GM18907 (cell line): ENCODE results near the gene CDHR2.
"Not testable (repeated sequence)": the region's sequence is repeated elsewhere in the genome, so short reads cannot be mapped to it uniquely, and the experiment has no call there.

Source experiments
- ATAC-seq: cut with Tn5 transposase; IDR thresholded peaks from one replicate; pipeline ENCODE4 v1.9.1; 2021; ENCODE audit warnings: mild to moderate bottlenecking, moderate library complexity; ENCODE audit not compliant: unreplicated experiment

The CDHR2 gene

GRCh38 chr5:176568657-176569056 lies 19.5 kb downstream of the CDHR2 start:
- ATAC-seq = no peak

DNA sequence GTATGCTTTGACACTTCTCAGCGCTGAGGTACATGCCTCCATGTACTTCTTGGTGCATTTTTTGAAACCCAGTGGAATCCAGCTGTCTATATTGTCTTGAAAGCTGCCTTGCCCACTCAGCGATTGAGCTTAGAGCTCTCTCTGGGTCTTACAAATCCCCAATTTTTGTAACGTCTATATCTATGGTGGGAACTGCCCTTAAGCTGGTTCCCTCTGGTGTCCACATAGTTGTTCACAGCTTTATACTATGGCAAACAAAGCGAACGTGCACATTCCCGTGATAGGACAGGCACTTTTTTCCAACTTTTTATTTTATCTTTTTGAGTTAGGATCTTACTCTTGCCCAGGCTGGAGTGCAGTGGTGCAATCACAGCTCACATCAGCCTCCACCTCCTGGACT lies 20.9 kb downstream of the CDHR2 start:
- ATAC-seq = no peak

DNA sequence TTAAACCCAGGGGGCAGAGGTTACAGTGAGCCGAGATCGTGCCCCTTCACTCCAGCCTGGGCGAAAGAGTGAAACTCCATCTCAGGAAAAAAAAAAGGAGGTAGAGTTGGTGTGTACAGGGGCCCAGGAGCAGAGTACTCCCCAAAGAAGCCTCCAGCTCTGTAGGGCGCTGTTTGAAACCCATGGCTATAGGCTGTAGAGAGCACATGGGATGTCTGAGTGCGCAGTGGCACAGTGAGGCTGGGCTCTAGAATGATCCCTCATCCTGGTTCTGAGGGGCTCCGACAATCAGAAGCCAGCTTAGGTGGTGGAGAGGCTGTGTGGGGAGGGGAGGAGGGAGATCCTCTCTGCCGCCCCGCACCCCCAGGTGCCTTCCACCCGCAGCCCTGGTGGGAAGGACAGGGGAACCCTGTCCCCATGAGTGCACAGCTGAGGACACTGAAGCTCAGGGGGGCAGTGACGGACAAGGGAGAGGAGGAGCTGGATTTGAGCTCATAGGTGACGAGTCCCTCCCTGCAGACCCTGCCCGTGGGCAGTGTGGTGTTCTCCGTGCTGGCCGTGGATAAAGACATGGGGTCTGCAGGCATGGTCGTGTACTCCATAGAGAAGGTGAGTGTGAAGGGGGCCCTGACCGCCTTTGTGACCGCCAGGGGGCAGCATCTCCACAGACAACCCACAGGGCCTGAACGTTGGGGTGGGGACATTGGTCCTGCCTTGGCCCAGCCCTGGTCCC lies 24.6 kb downstream of the CDHR2 start:
- ATAC-seq = peak; percentile 56

DNA sequence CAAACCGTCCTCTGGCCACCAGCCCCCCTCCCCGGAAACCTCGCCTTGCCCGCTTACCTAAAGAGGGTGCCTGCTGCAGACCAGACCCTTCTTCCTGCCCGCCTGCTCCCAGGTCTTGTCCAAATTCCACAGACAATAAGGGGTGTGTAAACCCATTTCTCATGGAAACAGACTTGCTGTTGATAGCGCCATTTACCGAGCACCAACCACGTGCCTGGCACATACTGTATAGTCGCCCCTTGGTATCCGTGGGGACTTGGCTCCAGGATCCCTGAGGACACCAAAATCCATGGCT lies 25.1 kb downstream of the CDHR2 start:
- ATAC-seq = no peak

DNA sequence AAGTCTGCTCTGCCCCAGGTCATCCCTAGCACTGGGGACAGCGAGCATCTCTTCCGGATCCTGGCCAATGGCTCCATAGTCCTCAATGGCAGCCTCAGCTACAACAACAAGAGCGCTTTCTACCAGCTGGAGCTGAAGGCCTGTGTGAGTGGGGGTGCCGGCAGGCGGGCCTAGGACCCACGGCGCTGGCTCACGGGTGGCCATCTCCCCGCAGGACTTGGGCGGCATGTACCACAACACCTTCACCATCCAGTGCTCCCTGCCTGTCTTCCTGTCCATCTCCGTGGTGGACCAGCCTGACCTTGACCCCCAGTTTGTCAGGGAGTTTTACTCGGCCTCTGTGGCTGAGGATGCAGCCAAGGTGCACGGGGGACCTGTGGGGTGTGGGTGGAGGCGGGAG lies 25.9 kb downstream of the CDHR2 start:
- ATAC-seq = no peak

GRCh38 chr5:176575488-176576422 lies 26.6 kb downstream of the CDHR2 start:
- ATAC-seq = no peak

GRCh38 chr5:176577312-176578176 lies 28.4 kb downstream of the CDHR2 start:
- ATAC-seq = no peak

GRCh38 chr5:176578391-176578808 lies 29.3 kb downstream of the CDHR2 start:
- ATAC-seq = no peak

DNA sequence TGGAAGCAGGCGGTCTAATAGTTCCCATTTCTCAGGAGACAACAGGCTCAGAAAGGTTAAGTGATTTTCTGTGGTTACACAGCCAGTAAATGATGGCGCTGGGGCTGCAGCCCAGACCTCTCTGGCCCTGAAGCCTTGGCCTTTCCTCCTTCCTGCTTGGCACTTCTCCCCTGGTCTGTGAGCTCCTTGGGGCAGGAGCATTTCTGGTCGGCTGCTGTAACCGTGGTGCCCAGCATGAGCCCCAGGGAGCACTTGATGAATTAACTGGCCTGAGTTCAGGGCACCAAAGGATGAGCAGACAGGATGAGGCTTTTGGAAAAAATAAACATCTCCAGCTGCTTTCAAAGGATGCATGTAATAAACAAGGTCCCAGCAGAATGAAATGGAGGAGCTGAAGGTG lies 30.2 kb downstream of the CDHR2 start:
- no peak for ATAC-seq

GRCh38 chr5:176581361-176581760 lies 32.2 kb downstream of the CDHR2 start:
- no peak for ATAC-seq

GRCh38 chr5:176583076-176583475 lies 33.9 kb downstream of the CDHR2 start:
- ATAC-seq = no peak

GRCh38 chr5:176587398-176587797 lies 38.3 kb downstream of the CDHR2 start:
- no peak for ATAC-seq

GRCh38 chr5:176588297-176588696 lies 39.2 kb downstream of the CDHR2 start:
- no peak for ATAC-seq

DNA sequence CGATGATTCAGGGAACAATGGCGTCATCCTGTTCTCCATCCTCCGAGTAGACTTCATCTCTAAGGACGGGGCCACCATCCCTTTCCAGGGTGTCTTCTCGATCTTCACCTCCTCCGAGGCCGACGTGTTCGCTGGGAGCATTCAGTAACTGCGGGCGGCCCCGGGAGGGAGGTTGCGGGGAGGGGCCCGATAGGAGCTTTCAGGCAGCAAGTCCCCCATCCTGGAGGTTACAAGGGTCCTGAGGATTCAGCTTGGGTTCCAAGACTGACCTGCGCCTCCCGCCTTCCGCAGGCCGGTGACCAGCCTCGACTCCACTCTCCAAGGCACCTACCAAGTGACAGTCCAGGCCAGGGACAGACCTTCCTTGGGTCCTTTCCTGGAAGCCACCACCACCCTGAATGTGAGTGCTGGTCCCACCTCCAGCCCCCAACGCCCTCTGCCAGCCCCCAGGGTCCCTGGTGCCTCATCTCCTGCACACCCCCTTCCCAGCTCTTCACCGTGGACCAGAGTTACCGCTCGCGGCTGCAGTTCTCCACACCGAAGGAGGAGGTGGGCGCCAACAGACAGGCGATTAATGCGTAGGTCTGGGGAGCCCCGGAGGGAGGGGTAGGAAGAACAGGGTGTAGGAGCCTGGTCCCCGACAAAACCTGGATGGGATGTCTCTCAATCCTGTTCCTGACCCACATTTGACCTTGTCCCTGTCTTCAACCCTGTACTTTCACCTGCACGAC lies 40.1 kb downstream of the CDHR2 start:
- ATAC-seq = no peak

GRCh38 chr5:176590035-176590717 lies 41.0 kb downstream of the CDHR2 start:
- ATAC-seq = no peak

DNA sequence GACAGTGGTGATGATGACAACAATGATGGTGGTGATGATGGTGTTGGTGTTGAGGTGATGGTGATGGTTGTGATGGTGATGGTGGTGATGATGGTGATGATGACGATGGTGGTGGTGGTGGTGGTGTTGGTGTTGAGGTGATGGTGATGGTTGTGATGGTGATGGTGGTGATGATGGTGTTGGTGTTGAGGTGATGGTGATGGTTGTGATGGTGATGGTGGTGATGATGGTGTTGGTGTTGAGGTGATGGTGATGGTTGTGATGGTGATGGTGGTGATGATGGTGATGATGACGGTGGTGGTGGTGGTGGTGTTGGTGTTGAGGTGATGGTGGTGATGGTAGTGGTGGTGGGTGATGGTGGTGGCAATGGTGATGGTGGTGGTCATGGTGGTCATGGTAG lies 42.5 kb downstream of the CDHR2 start:
- ATAC-seq = not testable (repeated sequence)

- no peak for ATAC-seq
These were observed 43.4 kb downstream of the CDHR2 start for GRCh38 chr5:176592573-176592972.

DNA sequence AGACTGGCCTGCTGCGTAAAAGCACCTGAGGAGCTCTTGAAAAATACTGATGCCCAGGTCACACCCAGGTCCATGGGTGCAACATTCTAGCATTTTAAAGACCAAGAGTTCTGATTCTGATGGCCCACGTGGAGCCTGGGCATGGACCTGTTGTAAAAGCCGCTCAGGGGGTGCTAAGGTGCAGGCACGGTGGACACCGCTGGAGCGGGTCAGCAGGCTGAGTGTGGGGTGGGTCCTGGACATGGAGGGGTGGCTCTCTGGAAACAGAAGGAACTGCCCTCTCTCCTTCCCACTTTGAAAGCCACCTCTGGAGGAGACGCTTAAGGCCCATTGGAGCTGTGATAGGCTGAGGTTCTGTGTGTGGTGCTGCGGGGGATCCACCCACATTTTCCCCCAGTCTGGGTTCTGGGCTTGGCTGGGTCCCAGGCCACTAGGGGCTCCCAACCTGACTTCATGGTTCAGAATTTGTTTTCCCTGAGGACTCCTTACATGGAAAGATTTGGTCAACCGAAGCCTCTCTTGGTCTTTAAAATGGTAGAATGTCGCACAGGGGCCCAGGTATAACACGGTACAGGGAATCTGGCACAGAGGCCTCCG lies 44.2 kb downstream of the CDHR2 start:
- ATAC-seq = no peak

GRCh38 chr5:176594554-176594953 lies 45.4 kb downstream of the CDHR2 start:
- ATAC-seq = no peak
